H9 (cell line): ENCODE data around the gene TADA2B. TPM values are rescaled to one million over a fixed set of nuclear protein-coding genes. Genes with fewer than 3 reads are reported as not detected.

ENCODE experiments used
- DNase-seq: peaks from one replicate; pipeline ENCODE4 v3.0.0-alpha.2; 2017
- H2AFZ ChIP-seq: one replicate; pipeline ENCODE4 v1.6.1; 2013; ENCODE audit warnings: mild to moderate bottlenecking, low read length, control low read depth, moderate library complexity
- H2AK5ac ChIP-seq: 2 replicates; pipeline ENCODE4 v1.6.1; 2013; ENCODE audit warnings: low read length, control low read depth, mixed read lengths; ENCODE audit not compliant: insufficient read length
- H2BK120ac ChIP-seq: one replicate; pipeline ENCODE4 v1.6.1; 2013; ENCODE audit warnings: low read depth, mild to moderate bottlenecking, low read length, control low read depth, inconsistent platforms; ENCODE audit not compliant: poor library complexity, severe bottlenecking
- H2BK12ac ChIP-seq: 2 replicates; pipeline ENCODE4 v1.6.1; 2013; ENCODE audit warnings: low read length, control low read depth, mixed read lengths, low read depth; ENCODE audit not compliant: insufficient read length
- H2BK15ac ChIP-seq: 2 replicates; pipeline ENCODE4 v1.6.1; 2013; ENCODE audit warnings: low read depth, low read length, control low read depth
- H2BK20ac ChIP-seq: one replicate; pipeline ENCODE4 v1.6.1; 2013; ENCODE audit warnings: low read depth, mild to moderate bottlenecking, low read length, control low read depth, inconsistent platforms; ENCODE audit not compliant: poor library complexity, severe bottlenecking
- H2BK5ac ChIP-seq: 2 replicates; pipeline ENCODE4 v1.6.1; 2013; ENCODE audit warnings: low read length, control low read depth, mixed read lengths; ENCODE audit not compliant: insufficient read length
- H3K14ac ChIP-seq: 2 replicates; pipeline ENCODE4 v1.6.1; 2013; ENCODE audit warnings: low read length, control low read depth; ENCODE audit not compliant: insufficient read depth
- H3K18ac ChIP-seq: 2 replicates; pipeline ENCODE4 v1.6.1; 2013; ENCODE audit warnings: low read depth, mild to moderate bottlenecking, mixed read lengths, low read length, control low read depth; ENCODE audit not compliant: insufficient read length
- H3K23ac ChIP-seq: 2 replicates; pipeline ENCODE4 v1.6.1; 2013; ENCODE audit warnings: low read length, control low read depth, mixed read lengths, low read depth; ENCODE audit not compliant: insufficient read length
- H3K23me2 ChIP-seq: 2 replicates; pipeline ENCODE4 v1.6.1; 2013; ENCODE audit warnings: low read depth, mild to moderate bottlenecking, mixed read lengths, low read length, control low read depth; ENCODE audit not compliant: insufficient read length, poor library complexity, severe bottlenecking
- H3K27ac ChIP-seq: 2 replicates; pipeline ENCODE4 v1.5.1; 2013; ENCODE audit warnings: low read length, control low read depth, mixed read lengths, low read depth; ENCODE audit not compliant: insufficient read length
- H3K27me3 ChIP-seq: 2 replicates; pipeline ENCODE4 v1.6.1; 2013; ENCODE audit warnings: low read length, control low read depth, inconsistent platforms; ENCODE audit not compliant: insufficient read depth
- H3K4ac ChIP-seq: 2 replicates; pipeline ENCODE4 v1.6.1; 2013; ENCODE audit warnings: low read depth, mild to moderate bottlenecking, control low read depth, inconsistent platforms, low read length, moderate library complexity
- H3K4me1 ChIP-seq: 2 replicates; pipeline ENCODE4 v1.6.1; 2013; ENCODE audit warnings: low read length, control low read depth, inconsistent platforms; ENCODE audit not compliant: insufficient read depth
- H3K4me2 ChIP-seq: 2 replicates; pipeline ENCODE4 v1.6.1; 2013; ENCODE audit warnings: low read length, control low read depth, mixed read lengths; ENCODE audit not compliant: insufficient read length, insufficient read depth
- H3K56ac ChIP-seq: 2 replicates; pipeline ENCODE4 v1.6.1; 2013; ENCODE audit warnings: low read depth, mild to moderate bottlenecking, mixed read lengths, low read length, control low read depth; ENCODE audit not compliant: insufficient read length
- H3K79me1 ChIP-seq: 2 replicates; pipeline ENCODE4 v1.6.1; 2013; ENCODE audit warnings: low read depth, mild to moderate bottlenecking, moderate library complexity, low read length, control low read depth, inconsistent platforms; ENCODE audit not compliant: insufficient read depth, poor library complexity, severe bottlenecking
- H3K79me2 ChIP-seq: 2 replicates; pipeline ENCODE4 v1.6.1; 2013; ENCODE audit warnings: low read length, control low read depth, inconsistent platforms; ENCODE audit not compliant: insufficient read depth
- H3K9ac ChIP-seq: 2 replicates; pipeline ENCODE4 v1.6.1; 2013; ENCODE audit warnings: low read length, control low read depth, mixed read lengths; ENCODE audit not compliant: insufficient read length; ENCODE audit errors: extremely low read depth
- H3K9me3 ChIP-seq: one replicate; pipeline ENCODE4 v1.6.1; 2013; ENCODE audit warnings: low read depth, low read length, inconsistent platforms; ENCODE audit not compliant: control insufficient read depth
- H3T11ph ChIP-seq: one replicate; pipeline ENCODE4 v1.6.1; 2013; ENCODE audit warnings: mild to moderate bottlenecking, low read length, control low read depth, inconsistent platforms
- H4K20me1 ChIP-seq: one replicate; pipeline ENCODE4 v1.6.1; 2013; ENCODE audit not compliant: control insufficient read depth, insufficient read length, insufficient read depth
- H4K5ac ChIP-seq: 2 replicates; pipeline ENCODE4 v1.6.1; 2013; ENCODE audit warnings: low read depth, mild to moderate bottlenecking, mixed read lengths, low read length, control low read depth; ENCODE audit not compliant: insufficient read length
- H4K8ac ChIP-seq: replicated peaks from 2 replicates; pipeline ENCODE4 v1.6.1; 2013; ENCODE audit warnings: low read length, control low read depth, mixed read lengths, low read depth; ENCODE audit not compliant: insufficient read length
- H4K91ac ChIP-seq: 2 replicates; pipeline ENCODE4 v1.6.1; 2013; ENCODE audit warnings: low read depth, mild to moderate bottlenecking, moderate library complexity, mixed read lengths, low read length, control low read depth; ENCODE audit not compliant: insufficient read length
- H3K27ac Mint-ChIP-seq, 3 experiments: 2 replicates in 2 of 3; 3 replicates in 1 of 3; pipeline ENCODE4 v1.8.0; 2020 to 2021; ENCODE audit warnings: mixed read lengths in 3 of 3, mild to moderate bottlenecking in 1 of 3, moderate library complexity in 1 of 3
- H3K27me3 Mint-ChIP-seq: 2 replicates; pipeline ENCODE4 v1.8.0; 2021; ENCODE audit warnings: low read depth, mild to moderate bottlenecking, moderate library complexity, mixed read lengths
- H3K36me3 Mint-ChIP-seq, 3 experiments: 2 replicates in 2 of 3; 3 replicates in 1 of 3; pipeline ENCODE4 v1.8.0; 2020 to 2021; ENCODE audit warnings: low read depth in 3 of 3, mixed read lengths in 3 of 3; ENCODE audit not compliant: insufficient read depth in 1 of 3
- H3K4me1 Mint-ChIP-seq, 2 experiments: 2 replicates each; pipeline ENCODE4 v1.8.0; 2020; ENCODE audit warnings: mixed read lengths in 2 of 2
- H3K4me3 Mint-ChIP-seq, 2 experiments: 2 replicates in 1 of 2; 3 replicates in 1 of 2; pipeline ENCODE4 v1.8.0; 2020 to 2021; ENCODE audit warnings: mild to moderate bottlenecking in 2 of 2, mixed read lengths in 2 of 2, moderate library complexity in 1 of 2
- H3K9me3 Mint-ChIP-seq, 2 experiments: 2 replicates in 1 of 2; 3 replicates in 1 of 2; pipeline ENCODE4 v1.8.0; 2020; ENCODE audit warnings: mild to moderate bottlenecking in 2 of 2, mixed read lengths in 2 of 2, moderate library complexity in 1 of 2
- CTCF ChIP-seq: fragments of 200-600 bp; sonication (generic); conservative IDR thresholded peaks from 3 replicates; pipeline ENCODE4 v1.8.0; 2021; ENCODE audit warnings: antibody characterized with exemption, mild to moderate bottlenecking
- WGBS: extraction: QIAGEN DNeasy Blood & Tissue Kit; methylation state at CpG from one replicate; pipeline ENCODE4 v1.1.7; 2013; ENCODE audit warnings: missing lambda C conversion rate, low lambda C conversion rate, mixed read lengths; ENCODE audit not compliant: insufficient read length; ENCODE audit errors: extremely low coverage; 5-methylcytosine and 5-hydroxymethylcytosine counted together
- total RNA-seq: library from RNA; stranded (reverse); gene quantifications from 2 replicates; pipeline ENCODE4 v1.2.1, GENCODE V29; 2021

The TADA2B gene
- total RNA-seq, 1 experiment from 2014 or later = 14.0 TPM

GRCh38 chr4:7067452-7068278, 24.5 kb downstream of the TADA2B start, which contains the start of gene GRPEL1:
TSS of gene GRPEL1 (minus strand) at chr4:7068064. CDS start at chr4:7068032, 32 bp downstream.
- Histone ChIP-seq H3K27me3 (no peaks in the 10 kb centered on the region; the same call in 1 of the 2 replicates), H3K27ac (no peak within 1 kb of the TSS), H3K4ac (no peak within 1 kb of the TSS), H4K8ac (no peak within 1 kb of the TSS), H2AFZ (peak within 1 kb of the TSS; percentile 10), H3K18ac (peak within 1 kb of the TSS; percentile 34), H2BK12ac (no peak within 1 kb of the TSS), H3K23ac (no peak within 1 kb of the TSS), H4K5ac (no peak within 1 kb of the TSS), H2BK120ac (no peak within 1 kb of the TSS), H2BK15ac (no peak within 1 kb of the TSS; the same call in 1 of the 2 replicates), H3K9me3 (no peaks in the 10 kb centered on the region), H4K91ac (no peak within 1 kb of the TSS), H2BK20ac (no peak within 1 kb of the TSS), H2BK5ac (no peak within 1 kb of the TSS), H3K23me2 (peaks cover 10% of the 10 kb centered on the region), H3K56ac (no peak within 1 kb of the TSS), H3K4me1 (peaks cover 4% of the 10 kb centered on the region), H3K4me2 (peak within 1 kb of the TSS; percentile 94), H3K79me1 (peaks cover 11% of the 10 kb centered on the region), H3T11ph (no peak within 1 kb of the TSS), H3K9ac (peak within 1 kb of the TSS; percentile 71), H4K20me1 (no peaks in the 10 kb centered on the region), H3K14ac (peak within 1 kb of the TSS; percentile 80), H2AK5ac (no peak within 1 kb of the TSS), H3K79me2 (peaks cover 16% of the 10 kb centered on the region; the same call in 1 of the 2 replicates)
- Mint-ChIP-seq H3K36me3 (peaks cover 18 to 33% (median 28%) of the 10 kb centered on the region in 3 experiments; a peak in 6 of 7 replicates), H3K4me3 (peak within 1 kb of the TSS; percentile 83 to 95), H3K27ac (peak within 1 kb of the TSS; percentile 44 to 83 (median 55); a peak in 2 of 7 replicates), H3K4me1 (peaks cover 15 to 24% of the 10 kb centered on the region in 2 experiments), H3K27me3 (peaks cover 42% of the 10 kb centered on the region), H3K9me3 (no peaks in the 10 kb centered on the region)
- TF ChIP-seq CTCF = no peak
- WGBS = no CpG with 5 or more reads among the region's 81 CpGs
- DNase-seq = peak; percentile 99
